Stimulated activated naive CD8-positive, alpha-beta T cell treated with anti-CD3 and anti-CD28 coated beads, Interleukin-15, amount 100 ng/mL, for 72 hours (primary cell): Measurements from ENCODE around the gene FDX1.

Experiments
- ATAC-seq: fragments of 150-1000 bp; cut with Tn5 transposase; 2 replicates; pipeline ENCODE4 v1.10.0; 2021; ENCODE audit warnings: mild to moderate bottlenecking, moderate library complexity
- DNase-seq, 2 donors: peaks; one replicate each; pipeline ENCODE4 v3.0.0; 2021 to 2022
- H3K27ac Mint-ChIP-seq, 2 donors: one replicate each; pipeline ENCODE4 v1.8.0; 2022; ENCODE audit warnings: mild to moderate bottlenecking in 2 of 2, mixed read lengths in 2 of 2, moderate library complexity in 2 of 2
- H3K27me3 Mint-ChIP-seq: one replicate; pipeline ENCODE4 v1.8.0; 2022; ENCODE audit warnings: mixed read lengths
- H3K4me1 Mint-ChIP-seq: one replicate; pipeline ENCODE4 v1.8.0; 2022; ENCODE audit warnings: mild to moderate bottlenecking, mixed read lengths
- H3K4me3 Mint-ChIP-seq, 2 donors: one replicate each; pipeline ENCODE4 v1.8.0; 2022; ENCODE audit warnings: mild to moderate bottlenecking in 2 of 2, mixed read lengths in 2 of 2, moderate library complexity in 1 of 2
- H3K9me3 Mint-ChIP-seq, 2 donors: one replicate each; pipeline ENCODE4 v1.8.0; 2022; ENCODE audit warnings: mixed read lengths in 2 of 2

FDX1 gene

GRCh38 chr11:110505528-110506284 lies 76.0 kb downstream of the FDX1 start:
- no peak for DNase-seq
- Mint-ChIP-seq H3K4me3 (no peak overlapping the region), H3K4me1 (no peaks in the 10 kb centered on the region), H3K27ac (no peak overlapping the region), H3K9me3 (no peaks in the 10 kb centered on the region), H3K27me3 (no peaks in the 10 kb centered on the region)
- ATAC-seq: no peak

- Mint-ChIP-seq H3K9me3 (no peaks in the 10 kb centered on the region), H3K4me1 (no peaks in the 10 kb centered on the region), H3K4me3 (no peak overlapping the region), H3K27me3 (no peaks in the 10 kb centered on the region), H3K27ac (no peak overlapping the region)
- ATAC-seq (no peak), DNase-seq (no peak)
Observed at GRCh38 chr11:110507328-110507727, 77.6 kb downstream of the FDX1 start.

- ATAC-seq: no peak
- Mint-ChIP-seq H3K27me3 (no peaks in the 10 kb centered on the region), H3K27ac (no peak overlapping the region), H3K4me3 (no peak overlapping the region), H3K4me1 (no peaks in the 10 kb centered on the region), H3K9me3 (no peaks in the 10 kb centered on the region)
- no peak for DNase-seq
Observed at GRCh38 chr11:110508786-110509185, 79.0 kb downstream of the FDX1 start.

GRCh38 chr11:110509472-110509871 lies 79.7 kb downstream of the FDX1 start:
- Mint-ChIP-seq H3K4me1 (no peaks in the 10 kb centered on the region), H3K27ac (no peak overlapping the region), H3K4me3 (no peak overlapping the region), H3K9me3 (no peaks in the 10 kb centered on the region), H3K27me3 (no peaks in the 10 kb centered on the region)
- no peak for DNase-seq
- no peak for ATAC-seq

- H3K27ac Mint-ChIP-seq: no peak overlapping the region
- no peak for ATAC-seq
- H3K4me1 Mint-ChIP-seq: no peaks in the 10 kb centered on the region
- H3K27me3 Mint-ChIP-seq: no peaks in the 10 kb centered on the region
- H3K9me3 Mint-ChIP-seq: no peaks in the 10 kb centered on the region
- no peak overlapping the region for H3K4me3 Mint-ChIP-seq
- DNase-seq: no peak
Observed at GRCh38 chr11:110512026-110512425, 82.3 kb downstream of the FDX1 start.

- Mint-ChIP-seq H3K27ac (no peak overlapping the region), H3K4me3 (no peak overlapping the region), H3K27me3 (no peaks in the 10 kb centered on the region), H3K9me3 (no peaks in the 10 kb centered on the region), H3K4me1 (no peaks in the 10 kb centered on the region)
- no peak for DNase-seq
- no peak for ATAC-seq
Observed at GRCh38 chr11:110513259-110513801, 83.6 kb downstream of the FDX1 start.

- Mint-ChIP-seq H3K9me3 (no peaks in the 10 kb centered on the region), H3K27ac (no peak overlapping the region), H3K27me3 (no peaks in the 10 kb centered on the region), H3K4me1 (no peaks in the 10 kb centered on the region), H3K4me3 (no peak overlapping the region)
- ATAC-seq: no peak
- DNase-seq: no peak
Observed at GRCh38 chr11:110513846-110514437, 84.2 kb downstream of the FDX1 start.
